Liver (tissue), 9 donors: ENCODE data around the gene THAP10. TPM values are rescaled to one million over a fixed set of nuclear protein-coding genes. Genes with fewer than 3 reads are reported as not detected.
A peak's percentile ranks its signal among the peaks of the same experiment; 100 is the strongest.

Experiments
- DNase-seq: peaks from one replicate; pipeline ENCODE4 v3.0.0-alpha.2; 2017; ENCODE audit warnings: low spot score
- H3K27ac ChIP-seq, 2 donors: one replicate each; pipeline ENCODE4 v1.7.0; 2013; ENCODE audit warnings: inconsistent platforms in 2 of 2, low read length in 2 of 2, control low read depth in 1 of 2, low read depth in 1 of 2, mild to moderate bottlenecking in 1 of 2
- H3K27me3 ChIP-seq, 4 donors: one replicate each; pipeline versions ENCODE4 v1.6.1 to v1.7.0; 2013; ENCODE audit warnings: low read length in 3 of 4, inconsistent platforms in 1 of 4, mild to moderate bottlenecking in 1 of 4, moderate library complexity in 1 of 4; ENCODE audit not compliant: control insufficient read depth in 4 of 4, insufficient read depth in 4 of 4
- H3K36me3 ChIP-seq, 4 donors: one replicate each; pipeline versions ENCODE4 v1.6.1 to v1.7.0; 2013; ENCODE audit warnings: low read length in 3 of 4, mild to moderate bottlenecking in 3 of 4, low read depth in 1 of 4, moderate library complexity in 1 of 4; ENCODE audit not compliant: control insufficient read depth in 4 of 4, insufficient read depth in 3 of 4
- H3K4me1 ChIP-seq, 4 donors: one replicate each; pipeline versions ENCODE4 v1.6.1 to v1.7.0; 2013; ENCODE audit warnings: low read length in 3 of 4, mild to moderate bottlenecking in 3 of 4, moderate library complexity in 1 of 4; ENCODE audit not compliant: control insufficient read depth in 4 of 4, insufficient read depth in 4 of 4
- H3K4me3 ChIP-seq, 3 donors: one replicate each; pipeline versions ENCODE4 v1.6.1 to v1.7.0; 2013; ENCODE audit warnings: low read length in 3 of 3, control low read depth in 1 of 3, low read depth in 1 of 3, mild to moderate bottlenecking in 1 of 3
- H3K9ac ChIP-seq, 2 donors: one replicate each; pipeline ENCODE4 v1.7.0; 2013; ENCODE audit warnings: low read length in 2 of 2, mild to moderate bottlenecking in 2 of 2, moderate library complexity in 2 of 2, control low read depth in 1 of 2, low read depth in 1 of 2
- H3K9me3 ChIP-seq, 4 donors: one replicate each; pipeline versions ENCODE4 v1.6.1 to v1.7.0; 2013; ENCODE audit warnings: low read length in 3 of 4; ENCODE audit not compliant: control insufficient read depth in 4 of 4
- ATF3 ChIP-seq: IDR thresholded peaks from 2 replicates; pipeline ENCODE4 v1.6.1; 2016; ENCODE audit warnings: antibody characterized with exemption
- CTCF ChIP-seq: fragments of 150-350 bp; IDR thresholded peaks from 2 replicates; pipeline ENCODE4 v1.5.1; 2017; ENCODE audit warnings: improper control_type of control experiment, low read depth, low read length; ENCODE audit not compliant: missing input control
- EGR1 ChIP-seq, 2 donors: IDR thresholded peaks; 2 replicates each; pipeline ENCODE4 v1.6.1; 2016 to 2018; ENCODE audit warnings: antibody characterized with exemption in 2 of 2, low read depth in 2 of 2
- FOXA1 ChIP-seq: IDR thresholded peaks from 2 replicates; pipeline ENCODE4 v1.6.1; 2016; ENCODE audit warnings: antibody characterized with exemption
- FOXA2 ChIP-seq: IDR thresholded peaks from 2 replicates; pipeline ENCODE4 v1.6.1; 2016; ENCODE audit warnings: antibody characterized with exemption
- GABPA ChIP-seq, 2 donors: IDR thresholded peaks in 1 of 2; conservative IDR thresholded peaks in 1 of 2; 2 replicates each; pipeline ENCODE4 v1.6.1; 2016; ENCODE audit warnings: antibody characterized with exemption in 2 of 2, mild to moderate bottlenecking in 1 of 2, moderate library complexity in 1 of 2
- HNF4A ChIP-seq, 2 donors: conservative IDR thresholded peaks; 2 replicates each; pipeline ENCODE4 v1.6.1; 2016; ENCODE audit warnings: antibody characterized with exemption in 2 of 2, mild to moderate bottlenecking in 2 of 2
- HNF4G ChIP-seq: IDR thresholded peaks from 2 replicates; pipeline ENCODE4 v1.6.1; 2016; ENCODE audit warnings: antibody characterized with exemption
- JUND ChIP-seq, 2 donors: IDR thresholded peaks; 2 replicates each; pipeline ENCODE4 v1.6.1; 2016; ENCODE audit warnings: antibody characterized with exemption in 2 of 2
- NR2F2 ChIP-seq: IDR thresholded peaks from 2 replicates; pipeline ENCODE4 v1.6.1; 2016; ENCODE audit warnings: antibody characterized with exemption
- RAD21 ChIP-seq, 2 donors: IDR thresholded peaks; 2 replicates each; pipeline ENCODE4 v1.6.1; 2016; ENCODE audit warnings: antibody characterized with exemption in 2 of 2, mild to moderate bottlenecking in 2 of 2
- REST ChIP-seq: IDR thresholded peaks from 2 replicates; pipeline ENCODE4 v1.6.1; 2016; ENCODE audit warnings: antibody characterized with exemption, mild to moderate bottlenecking
- RXRA ChIP-seq, 2 donors: IDR thresholded peaks; 2 replicates each; pipeline ENCODE4 v1.6.1; 2017 to 2018; ENCODE audit warnings: antibody characterized with exemption in 2 of 2, mild to moderate bottlenecking in 1 of 2
- SP1 ChIP-seq: IDR thresholded peaks from 2 replicates; pipeline ENCODE4 v1.6.1; 2018; ENCODE audit warnings: antibody characterized with exemption, mild to moderate bottlenecking
- TAF1 ChIP-seq: conservative IDR thresholded peaks from 2 replicates; pipeline ENCODE4 v1.6.1; 2016; ENCODE audit warnings: antibody characterized with exemption, mild to moderate bottlenecking
- YY1 ChIP-seq: IDR thresholded peaks from 2 replicates; pipeline ENCODE4 v1.6.1; 2016; ENCODE audit warnings: antibody characterized with exemption, mild to moderate bottlenecking
- ZBTB33 ChIP-seq: IDR thresholded peaks from 2 replicates; pipeline ENCODE4 v1.6.1; 2016; ENCODE audit warnings: antibody characterized with exemption
- WGBS: extraction: QIAGEN DNeasy Blood & Tissue Kit; methylation state at CpG from one replicate; pipeline ENCODE4 v1.1.7; 2013; 5-methylcytosine and 5-hydroxymethylcytosine counted together
- polyA plus RNA-seq, 2 donors: library from polyadenylated mRNA; stranded (reverse) in 1 of 2; unstranded in 1 of 2; fragments of 200-250 nt in 1 of 2; fragments of >200 nt in 1 of 2; fragmentation: Nextera tagmentation in 1 of 2; extraction: Ambion mirVana in 1 of 2; gene quantifications; one replicate each; pipeline versions ENCODE4 v1.2.1 to v1.2.3, GENCODE V29; 2013 to 2015
- total RNA-seq, 2 donors: library from RNA; depleted of rRNA; stranded (reverse); fragments of >200 nt; gene quantifications; one replicate each; pipeline ENCODE4 v1.2.3, GENCODE V29; 2014
- TF ChIP-seq, protein P1 (sequence below): IDR thresholded peaks from 2 replicates; pipeline ENCODE4 v1.6.1; 2016; ENCODE audit warnings: antibody characterized with exemption
- donor health status: healthy.
- donor health status: healthy.
- donor health status: healthy.
- donor health status: healthy.
- donor health status: healthy.

Gene THAP10
- total and polyA plus RNA-seq, 4 donors = 0.42 to 0.87 (median 0.73) TPM

GRCh38 chr15:70856884-70857561, 35.2 kb downstream of the THAP10 start (continued):
- TF ChIP-seq REST (peak; percentile 55), RXRA (IDR thresholded peaks at IDR 0.05) (peak in 1 of 2 donors; percentile 69), SP1 (peak; percentile 51), HNF4A (conservative IDR thresholded peaks at IDR 0.05) (peak; percentile 31 to 36), GABPA (IDR thresholded peaks at IDR 0.05 in 1 of 2, conservative IDR thresholded peaks at IDR 0.05 in 1 of 2) (no peak)

DNA sequence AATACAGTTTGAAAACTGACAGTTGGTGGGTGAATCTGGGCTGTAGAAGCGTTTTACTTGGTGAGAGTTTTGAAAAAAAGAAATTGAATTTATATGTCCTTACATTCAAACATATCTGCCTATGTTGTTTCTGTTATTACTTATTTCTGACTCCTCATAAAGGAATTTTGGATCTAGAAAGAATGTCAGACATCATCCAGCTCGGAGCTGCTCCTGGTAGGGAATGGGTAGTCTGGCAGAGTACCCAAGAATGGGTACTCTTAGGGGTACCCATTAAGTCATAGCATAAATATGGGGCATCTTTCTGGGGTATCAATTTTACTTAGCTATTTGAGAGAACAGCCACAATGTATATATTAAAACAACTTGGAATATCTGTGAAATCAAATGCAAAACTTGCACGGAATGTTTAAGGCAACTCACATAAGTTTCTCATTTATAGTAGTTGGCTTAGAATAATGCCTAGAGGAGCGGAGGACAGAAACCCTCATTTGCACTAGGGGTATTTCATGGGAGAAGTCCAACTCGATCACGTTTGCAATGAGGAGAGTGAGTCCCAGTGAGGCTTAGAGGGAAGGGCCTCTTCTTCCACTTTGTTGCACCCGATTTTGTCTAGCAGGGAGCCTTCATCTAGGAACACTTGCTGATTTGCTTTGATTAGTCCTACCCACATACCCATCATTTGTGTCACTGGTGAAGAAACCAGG, 35.9 kb downstream of the THAP10 start:
- no peaks in the 10 kb centered on the region for H3K27me3 ChIP-seq
- no peak overlapping the region for H3K4me3 ChIP-seq
- peaks cover 3 to 10% (median 6%) of the 10 kb centered on the region in 4 donors for H3K4me1 ChIP-seq
- no peak overlapping the region for H3K9ac ChIP-seq
- DNase-seq = no peak
- TF ChIP-seq FOXA2 (no peak), ATF3 (no peak), YY1 (no peak), CTCF (no peak), ZBTB33 (no peak), RXRA (IDR thresholded peaks at IDR 0.05) (no peak), FOXA1 (no peak), EGR1 (IDR thresholded peaks at IDR 0.05; ENCODE audit: low read depth in 2 of 2) (no peak), REST (no peak), JUND (IDR thresholded peaks at IDR 0.05) (no peak), NR2F2 (no peak), RAD21 (IDR thresholded peaks at IDR 0.05) (no peak), SP1 (no peak), HNF4A (conservative IDR thresholded peaks at IDR 0.05) (no peak), GABPA (IDR thresholded peaks at IDR 0.05 in 1 of 2, conservative IDR thresholded peaks at IDR 0.05 in 1 of 2) (no peak), TAF1 (no peak), HNF4G (no peak)
- TF ChIP-seq, protein P1, sequence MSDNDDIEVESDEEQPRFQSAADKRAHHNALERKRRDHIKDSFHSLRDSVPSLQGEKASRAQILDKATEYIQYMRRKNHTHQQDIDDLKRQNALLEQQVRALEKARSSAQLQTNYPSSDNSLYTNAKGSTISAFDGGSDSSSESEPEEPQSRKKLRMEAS = no peak
- 78% methylated on average over 7 of the region's 7 CpGs for WGBS
- no peaks in the 10 kb centered on the region for H3K9me3 ChIP-seq
- peak overlapping the region in 1 of 2 donors; percentile 38 for H3K27ac ChIP-seq
- H3K36me3 ChIP-seq = no peaks in the 10 kb centered on the region
